Cardiac fibroblast (primary cell): ENCODE results near the gene ACTRT2.

Experiments
- DNase-seq, 2 donors: peaks; one replicate each; pipeline versions ENCODE4 v3.0.0 to v3.0.0-alpha.2; 2010; ENCODE audit warnings: low read depth in 2 of 2
- H3K4me3 ChIP-seq, 2 donors: replicated peaks in 1 of 2; 1 replicate in 1 of 2; 2 replicates in 1 of 2; pipeline ENCODE4 v1.5.1; 2011; ENCODE audit warnings: low read depth in 2 of 2, low read length in 2 of 2, mild to moderate bottlenecking in 2 of 2, moderate library complexity in 1 of 2
- TF ChIP-seq, protein P1 (sequence below): IDR thresholded peaks from one replicate; pipeline ENCODE4 v1.5.1; 2011; ENCODE audit warnings: low read depth, mild to moderate bottlenecking, low read length, inconsistent platforms

ACTRT2 gene

DNA sequence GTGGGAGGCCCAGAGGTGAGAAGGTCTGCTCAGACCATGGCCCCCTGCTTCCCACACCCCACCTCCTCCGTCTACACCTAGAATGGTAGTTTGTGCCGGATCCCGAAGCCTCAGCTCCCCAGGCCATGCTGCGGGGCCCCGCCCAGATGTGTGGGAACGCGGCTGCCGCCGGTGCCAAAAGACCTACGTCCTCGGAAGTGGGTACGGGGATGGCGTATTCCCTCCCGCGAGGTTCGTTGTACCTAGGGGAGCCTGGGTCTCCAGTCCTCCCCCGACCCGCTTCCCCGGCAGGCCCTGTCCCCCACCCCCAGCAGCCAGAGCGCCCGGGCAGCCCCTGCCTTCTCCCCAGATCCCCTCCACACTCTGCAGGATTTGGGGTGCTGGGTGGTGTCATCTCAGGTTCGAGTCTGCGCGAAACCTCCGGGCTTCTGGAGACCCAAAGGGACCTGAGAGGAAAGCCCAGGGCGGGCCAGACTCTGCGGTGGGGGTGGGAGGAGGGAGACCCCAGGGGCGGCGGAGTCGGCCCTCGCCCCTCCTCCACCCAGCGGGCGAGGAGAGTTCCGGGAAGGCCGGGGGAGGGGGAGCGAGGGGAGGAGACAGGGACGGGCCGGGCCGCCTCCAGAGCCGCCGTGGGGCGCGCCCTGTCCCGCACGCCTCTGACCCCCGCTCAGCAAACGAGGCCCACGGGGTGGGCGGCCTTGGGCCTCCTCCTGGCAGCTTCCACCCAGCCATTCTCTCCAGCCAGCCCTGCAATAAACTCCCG lies 41.5 kb downstream of the ACTRT2 start:
- no peak overlapping the region for H3K4me3 ChIP-seq
- TF ChIP-seq, protein P1, sequence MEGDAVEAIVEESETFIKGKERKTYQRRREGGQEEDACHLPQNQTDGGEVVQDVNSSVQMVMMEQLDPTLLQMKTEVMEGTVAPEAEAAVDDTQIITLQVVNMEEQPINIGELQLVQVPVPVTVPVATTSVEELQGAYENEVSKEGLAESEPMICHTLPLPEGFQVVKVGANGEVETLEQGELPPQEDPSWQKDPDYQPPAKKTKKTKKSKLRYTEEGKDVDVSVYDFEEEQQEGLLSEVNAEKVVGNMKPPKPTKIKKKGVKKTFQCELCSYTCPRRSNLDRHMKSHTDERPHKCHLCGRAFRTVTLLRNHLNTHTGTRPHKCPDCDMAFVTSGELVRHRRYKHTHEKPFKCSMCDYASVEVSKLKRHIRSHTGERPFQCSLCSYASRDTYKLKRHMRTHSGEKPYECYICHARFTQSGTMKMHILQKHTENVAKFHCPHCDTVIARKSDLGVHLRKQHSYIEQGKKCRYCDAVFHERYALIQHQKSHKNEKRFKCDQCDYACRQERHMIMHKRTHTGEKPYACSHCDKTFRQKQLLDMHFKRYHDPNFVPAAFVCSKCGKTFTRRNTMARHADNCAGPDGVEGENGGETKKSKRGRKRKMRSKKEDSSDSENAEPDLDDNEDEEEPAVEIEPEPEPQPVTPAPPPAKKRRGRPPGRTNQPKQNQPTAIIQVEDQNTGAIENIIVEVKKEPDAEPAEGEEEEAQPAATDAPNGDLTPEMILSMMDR, result no peak
- DNase-seq, result no peak

DNA sequence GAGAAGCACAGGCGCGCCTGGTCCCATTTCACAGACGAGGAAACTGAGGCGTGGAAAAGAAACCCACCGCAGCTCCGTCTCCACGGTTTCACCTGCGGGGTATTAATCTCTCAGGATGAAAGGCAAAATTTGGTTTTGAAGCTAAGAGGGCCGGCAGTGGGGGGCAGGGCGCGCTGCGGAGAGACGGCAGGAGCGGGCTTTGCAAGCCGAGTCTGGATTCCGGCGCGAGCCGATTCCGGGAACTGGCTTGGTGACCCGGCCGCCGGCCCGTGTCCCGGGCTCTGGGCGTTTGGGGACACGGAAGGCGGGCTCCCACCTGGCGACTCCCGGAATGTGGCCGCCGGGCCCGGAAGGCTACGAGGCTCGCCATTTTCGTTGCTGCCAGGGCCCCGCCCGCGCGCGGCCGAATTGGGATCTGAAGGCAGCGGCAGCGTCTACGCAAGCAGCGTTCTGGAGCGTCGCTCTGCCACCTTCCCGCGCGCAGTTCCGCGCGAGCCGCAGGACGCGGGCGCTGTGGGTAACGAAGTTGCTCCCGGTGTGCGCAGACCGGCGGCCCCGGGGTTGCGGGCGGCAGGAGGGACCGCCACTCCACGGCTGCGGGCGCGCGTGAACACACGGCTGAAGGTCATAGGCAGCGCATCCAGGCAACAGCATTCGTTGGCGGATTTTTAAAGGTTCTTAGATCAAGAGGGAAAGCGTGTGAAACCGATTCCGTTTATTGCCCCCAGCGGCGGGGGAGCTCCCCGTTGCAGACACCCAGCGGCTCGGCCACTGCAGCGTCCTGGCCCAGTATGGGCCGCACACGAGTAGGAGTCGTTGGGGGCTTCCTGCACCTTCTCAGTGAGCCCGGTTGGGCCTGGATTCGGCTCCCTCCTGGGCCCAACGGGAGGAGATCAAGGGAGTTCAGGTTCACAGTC lies 42.4 kb downstream of the ACTRT2 start:
- H3K4me3 ChIP-seq, result no peak overlapping the region
- no peak for DNase-seq
- TF ChIP-seq, protein P1, result no peak

GRCh38 chr1:3064296-3064850 lies 43.1 kb downstream of the ACTRT2 start:
- no peak overlapping the region for H3K4me3 ChIP-seq
- TF ChIP-seq, protein P1, result no peak
- DNase-seq, result no peak

DNA sequence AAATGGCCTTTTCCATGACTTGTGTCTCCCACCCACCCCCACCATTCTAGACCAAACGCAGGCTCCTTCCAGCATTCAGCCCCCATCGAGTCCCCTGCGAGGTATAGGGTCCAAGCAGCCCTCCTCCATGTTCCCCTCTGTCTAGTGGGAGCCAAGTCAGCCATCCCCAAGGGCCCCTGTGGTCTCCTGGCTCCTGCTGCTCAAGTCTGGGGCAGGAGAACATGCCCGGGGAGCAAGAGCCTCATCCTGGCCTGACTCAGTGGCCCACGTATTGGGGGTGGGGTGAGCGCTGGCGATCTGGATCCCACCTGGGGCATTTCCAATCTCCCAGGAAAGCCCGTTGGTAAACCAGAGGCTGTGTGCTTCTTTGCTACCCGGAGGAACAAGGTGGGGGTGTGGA lies 43.6 kb downstream of the ACTRT2 start:
- TF ChIP-seq, protein P1, result no peak
- no peak overlapping the region for H3K4me3 ChIP-seq

GRCh38 chr1:3065396-3065795 lies 44.1 kb downstream of the ACTRT2 start:
- TF ChIP-seq, protein P1, result no peak
- DNase-seq, result no peak

More for the DNA sequence above, 43.6 kb downstream of the ACTRT2 start:
- DNase-seq, result no peak

GRCh38 chr1:3065797-3066196 lies 44.5 kb downstream of the ACTRT2 start:
- TF ChIP-seq, protein P1, result no peak
- no peak overlapping the region for H3K4me3 ChIP-seq
- DNase-seq, result no peak

More at GRCh38 chr1:3065396-3065795, 44.1 kb downstream of the ACTRT2 start:
- H3K4me3 ChIP-seq, result no peak overlapping the region
